ENCODE data around the gene GRAMD1B. TPM values are rescaled to one million over a fixed set of nuclear protein-coding genes. Genes with fewer than 3 reads are reported as not detected.

The GRAMD1B gene
- total and polyA plus RNA-seq, 2 donors from 2014 or later: 4.4 to 18.2 TPM

DNA sequence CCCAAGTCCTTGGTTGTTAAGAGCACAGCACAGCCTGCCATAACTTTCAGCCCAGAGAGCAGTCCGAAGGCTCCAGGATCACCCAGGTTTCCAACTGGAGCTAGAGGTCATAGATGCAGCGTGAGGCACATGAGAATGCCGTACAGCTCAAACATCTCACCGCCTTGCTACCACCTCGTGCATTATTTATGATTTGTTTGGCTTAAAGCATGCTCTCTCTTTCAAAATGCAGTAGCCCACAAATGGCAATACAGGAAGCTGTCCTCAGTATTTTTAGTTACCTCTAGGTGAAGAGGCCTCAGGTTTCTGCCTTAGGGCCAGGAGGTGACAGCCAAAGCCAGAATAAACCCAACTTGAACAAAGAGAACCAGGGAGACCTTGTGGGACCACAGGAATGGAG lies 210.0 kb downstream of the GRAMD1B start:
- FAIRE-seq (no peak), DNase-seq (no peak)
- intact Hi-C loops (cut with DNase I): loop anchor here (5.0 kb wide), 1 partner anchor 67 kb away; no protein-coding TSS in a partner anchor
- Histone ChIP-seq H3K9ac (ENCODE audit: low read length in 3 of 3) (no peak overlapping the region), H3K4me3 (ENCODE audit: low read length in 3 of 3) (no peak overlapping the region), H3K36me3 (ENCODE audit: control insufficient read depth in 2 of 3, insufficient read depth in 3 of 3, low read length in 3 of 3) (no peaks in the 10 kb centered on the region), H3K27me3 (ENCODE audit: control insufficient read depth, insufficient read depth, low read length) (no peaks in the 10 kb centered on the region), H3K4me1 (ENCODE audit: control insufficient read depth in 2 of 3, insufficient read depth in 2 of 3, low read depth in 1 of 3, low read length in 3 of 3) (no peaks in the 10 kb centered on the region), H3K9me3 (ENCODE audit: control insufficient read depth in 2 of 3, insufficient read depth in 1 of 3, low read length in 3 of 3) (no peaks in the 10 kb centered on the region), H3K27ac (ENCODE audit: low read depth in 2 of 2, low read length in 2 of 2) (no peak overlapping the region)
- no peak for TF ChIP-seq CTCF (IDR thresholded peaks at IDR 0.05; ENCODE audit: borderline replicate concordance, extremely low read depth, insufficient read depth)

DNA sequence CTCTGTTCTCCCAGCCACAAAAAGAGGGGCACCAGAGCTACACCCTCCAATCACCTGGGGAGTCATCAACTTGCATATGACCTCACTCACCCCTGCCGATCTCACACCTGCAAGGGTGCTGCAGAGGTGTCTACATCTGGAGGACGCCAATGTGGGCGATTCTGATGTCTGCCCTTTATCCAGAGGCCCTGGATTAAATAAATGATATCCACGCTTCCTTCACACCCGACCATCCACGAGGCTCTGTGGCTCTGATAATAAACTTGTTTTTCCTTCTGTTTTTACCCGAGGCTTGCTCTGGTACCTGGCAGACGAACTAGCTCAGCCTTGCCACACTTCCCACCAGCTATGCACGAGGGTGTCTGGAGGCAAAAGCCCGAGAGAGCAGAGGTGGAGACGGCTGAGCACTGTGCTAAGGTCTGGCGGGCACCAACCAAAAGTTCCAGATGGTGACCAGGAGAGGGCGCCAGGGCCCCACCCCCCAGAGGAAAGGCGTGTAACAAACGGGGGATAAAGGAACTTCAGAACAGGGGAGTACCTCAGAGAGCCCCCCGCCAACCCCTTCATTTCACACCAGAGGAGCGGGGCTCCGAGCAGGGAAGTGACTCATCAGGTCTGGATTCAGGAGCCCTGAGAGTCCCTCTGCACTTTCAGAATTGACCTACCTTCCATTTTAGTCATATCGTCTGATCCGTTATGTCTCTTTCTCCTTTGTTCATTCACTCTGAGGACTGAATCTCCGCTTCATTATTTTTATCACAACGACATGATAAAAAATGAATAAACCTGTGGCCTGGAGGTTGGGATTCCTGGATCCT lies 210.8 kb downstream of the GRAMD1B start:
- Histone ChIP-seq H3K36me3 (ENCODE audit: control insufficient read depth in 2 of 3, insufficient read depth in 3 of 3, low read length in 3 of 3) (no peaks in the 10 kb centered on the region), H3K27ac (ENCODE audit: low read depth in 2 of 2, low read length in 2 of 2) (no peak overlapping the region), H3K9me3 (ENCODE audit: control insufficient read depth in 2 of 3, insufficient read depth in 1 of 3, low read length in 3 of 3) (no peaks in the 10 kb centered on the region), H3K4me3 (ENCODE audit: low read length in 3 of 3) (no peak overlapping the region), H3K4me1 (ENCODE audit: control insufficient read depth in 2 of 3, insufficient read depth in 2 of 3, low read depth in 1 of 3, low read length in 3 of 3) (no peaks in the 10 kb centered on the region), H3K9ac (ENCODE audit: low read length in 3 of 3) (no peak overlapping the region), H3K27me3 (ENCODE audit: control insufficient read depth, insufficient read depth, low read length) (no peaks in the 10 kb centered on the region)
- DNase-seq (peak; percentile 48 to 69 (median 58)), FAIRE-seq (no peak)
- intact Hi-C loops (cut with DNase I): loop anchor here (5.0 kb wide), 1 partner anchor 66 kb away; no protein-coding TSS in a partner anchor
- peak; percentile 53 for TF ChIP-seq CTCF (IDR thresholded peaks at IDR 0.05; ENCODE audit: borderline replicate concordance, extremely low read depth, insufficient read depth)

GRCh38 chr11:123641495-123641840 lies 211.4 kb downstream of the GRAMD1B start:
- no peak overlapping the region for H3K9ac ChIP-seq (ENCODE audit: low read length in 3 of 3)
- H3K27me3 ChIP-seq (ENCODE audit: control insufficient read depth, insufficient read depth, low read length): no peaks in the 10 kb centered on the region
- no peak for TF ChIP-seq CTCF (IDR thresholded peaks at IDR 0.05; ENCODE audit: borderline replicate concordance, extremely low read depth, insufficient read depth)
- H3K4me1 ChIP-seq (ENCODE audit: control insufficient read depth in 2 of 3, insufficient read depth in 2 of 3, low read depth in 1 of 3, low read length in 3 of 3): no peaks in the 10 kb centered on the region
- no peak overlapping the region for H3K27ac ChIP-seq (ENCODE audit: low read depth in 2 of 2, low read length in 2 of 2)
- no peaks in the 10 kb centered on the region for H3K9me3 ChIP-seq (ENCODE audit: control insufficient read depth in 2 of 3, insufficient read depth in 1 of 3, low read length in 3 of 3)
- DNase-seq (no peak), FAIRE-seq (no peak)
- no peaks in the 10 kb centered on the region for H3K36me3 ChIP-seq (ENCODE audit: control insufficient read depth in 2 of 3, insufficient read depth in 3 of 3, low read length in 3 of 3)
- intact Hi-C loops (cut with DNase I): loop anchor here (5.0 kb wide), 1 partner anchor 66 kb away; no protein-coding TSS in a partner anchor
- H3K4me3 ChIP-seq (ENCODE audit: low read length in 3 of 3): no peak overlapping the region

All from kidney (tissue), 14 donors.